CD4-positive, alpha-beta T cell treated with Interleukin-4 for 4 hours (primary cell): ENCODE measurements around the gene SRRD.
"Not testable (repeated sequence)": the region's sequence is repeated elsewhere in the genome, so short reads cannot be mapped to it uniquely, and the experiment has no call there.

Experiments
- DNase-seq: peaks from one replicate; pipeline ENCODE4 v3.0.0-alpha.2; 2020

SRRD gene, protein sequence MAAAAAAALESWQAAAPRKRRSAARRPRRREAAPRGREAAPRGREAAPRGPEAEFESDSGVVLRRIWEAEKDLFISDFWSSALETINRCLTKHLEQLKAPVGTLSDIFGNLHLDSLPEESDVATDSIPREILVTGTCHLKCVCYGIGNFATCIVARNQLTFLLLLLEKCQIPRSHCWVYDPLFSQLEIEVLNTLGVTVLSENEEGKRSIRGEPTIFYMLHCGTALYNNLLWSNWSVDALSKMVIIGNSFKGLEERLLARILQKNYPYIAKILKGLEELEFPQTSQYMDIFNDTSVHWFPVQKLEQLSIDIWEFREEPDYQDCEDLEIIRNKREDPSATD

DNA sequence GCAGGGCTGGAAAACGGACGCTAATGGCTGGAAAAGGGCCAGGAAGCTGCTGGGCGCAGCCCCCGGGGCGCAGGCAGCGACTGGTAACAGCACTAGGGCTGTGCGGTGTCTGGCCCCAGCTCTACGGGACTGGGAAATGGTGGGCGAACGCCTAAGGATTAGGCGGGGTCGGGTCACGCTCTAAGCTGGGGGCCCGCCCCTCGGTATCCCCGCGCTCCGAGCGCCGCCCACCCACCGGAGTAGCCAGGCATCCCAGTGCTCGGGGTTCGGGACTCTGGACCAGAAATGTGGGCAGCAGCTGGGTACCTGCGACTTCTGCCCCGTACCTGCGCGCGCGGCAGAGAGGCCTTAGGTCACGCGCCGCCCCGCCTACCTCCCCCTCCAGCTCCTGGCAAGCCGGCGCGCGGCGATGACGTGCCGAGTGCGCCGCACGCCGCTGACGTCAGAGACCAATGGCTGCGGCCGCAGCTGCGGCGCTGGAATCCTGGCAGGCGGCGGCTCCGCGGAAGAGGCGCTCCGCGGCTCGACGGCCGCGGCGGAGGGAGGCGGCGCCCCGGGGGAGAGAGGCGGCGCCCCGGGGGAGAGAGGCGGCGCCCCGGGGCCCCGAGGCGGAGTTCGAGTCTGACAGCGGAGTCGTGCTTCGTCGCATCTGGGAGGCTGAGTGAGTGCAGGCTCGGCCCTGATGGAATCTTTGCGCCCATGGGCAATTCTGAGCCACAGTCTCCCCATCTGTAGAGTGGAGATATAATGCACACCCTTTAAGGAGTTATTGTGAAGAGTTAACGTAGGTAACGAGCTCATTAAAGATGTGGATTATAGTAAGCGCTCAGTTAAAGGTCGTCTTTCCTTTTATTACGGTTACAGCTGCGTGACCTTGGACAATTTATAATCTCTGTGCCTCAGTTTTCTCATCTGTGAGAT lies at the start of gene SRRD, which contains the start of gene HPS4:
Gene SRRD, plus strand, starts transcription at position 439 of the 921 bp plus-strand sequence. Its CDS starts 14 bp downstream, at position 453.
Gene HPS4, minus strand, starts transcription at position 345 of the 921 bp plus-strand sequence. CDS start 2,021 bp downstream, outside the sequence.
- DNase-seq: peak; percentile 90

DNA sequence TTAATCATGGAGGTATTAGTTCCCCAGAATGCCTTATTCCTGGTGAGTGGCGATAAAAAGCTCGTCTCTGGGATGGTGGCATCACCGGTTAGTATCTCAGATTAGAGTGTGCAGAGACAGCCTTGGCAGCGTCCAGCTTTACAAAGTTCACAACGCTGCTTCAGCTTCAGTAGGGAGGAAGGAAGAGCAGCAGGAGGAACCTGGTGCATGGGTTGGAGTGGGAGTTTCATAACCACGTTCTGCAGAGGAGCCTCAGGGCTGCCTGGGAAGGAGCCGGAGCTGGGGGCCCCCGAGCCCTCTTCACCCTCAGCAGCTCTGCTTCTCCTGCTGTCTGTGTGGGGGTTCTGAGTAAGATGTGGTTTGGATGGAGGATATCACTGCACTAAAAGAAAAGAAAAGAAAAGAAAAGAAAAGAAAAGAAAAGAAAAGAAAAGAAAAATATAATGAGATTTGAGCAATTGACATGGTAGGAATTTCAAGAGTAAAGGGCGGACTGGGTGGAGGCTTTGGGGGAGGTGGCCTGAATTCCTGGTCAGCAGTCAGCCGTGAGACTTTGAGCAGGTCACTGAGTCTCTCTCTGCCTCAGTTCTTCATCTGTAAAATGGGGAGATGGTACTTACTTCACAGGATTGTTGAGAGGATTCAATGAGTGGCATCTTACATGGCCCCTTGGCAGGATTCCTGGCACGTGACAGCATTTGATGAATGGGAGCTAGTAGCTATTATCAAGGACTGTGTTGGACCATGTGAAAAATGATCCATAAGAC lies 48.2 kb upstream of the SRRD start:
- DNase-seq: no peak

DNA sequence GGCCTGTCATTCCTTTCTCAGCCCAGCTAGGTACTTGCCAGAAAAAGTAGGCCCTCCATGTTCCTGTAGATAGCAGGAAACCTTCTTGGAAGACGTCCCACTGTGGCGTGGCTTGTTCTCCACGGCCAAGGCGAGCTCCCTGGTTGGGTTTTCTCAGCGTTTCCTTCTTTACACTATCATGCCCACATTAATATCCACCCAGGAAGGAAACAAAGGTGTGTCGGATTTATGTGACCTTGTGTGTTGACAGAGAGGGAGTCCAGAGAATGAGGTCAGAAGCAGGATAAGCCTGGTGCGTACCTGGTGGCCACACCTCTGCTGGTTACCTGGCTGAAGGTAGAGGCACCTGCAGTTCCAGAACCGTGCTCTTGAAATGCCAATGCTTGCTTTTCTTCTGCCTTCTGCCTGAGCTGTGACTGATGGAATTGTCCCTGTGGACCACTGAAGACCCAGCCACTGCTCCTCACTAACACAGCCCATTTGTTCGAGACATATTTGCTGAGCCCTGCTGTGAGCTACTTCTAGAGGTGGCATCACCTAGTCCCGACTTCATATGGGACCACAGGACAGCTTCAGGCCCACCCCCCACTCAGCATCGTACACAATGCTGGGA lies 46.7 kb upstream of the SRRD start:
- no peak for DNase-seq

DNA sequence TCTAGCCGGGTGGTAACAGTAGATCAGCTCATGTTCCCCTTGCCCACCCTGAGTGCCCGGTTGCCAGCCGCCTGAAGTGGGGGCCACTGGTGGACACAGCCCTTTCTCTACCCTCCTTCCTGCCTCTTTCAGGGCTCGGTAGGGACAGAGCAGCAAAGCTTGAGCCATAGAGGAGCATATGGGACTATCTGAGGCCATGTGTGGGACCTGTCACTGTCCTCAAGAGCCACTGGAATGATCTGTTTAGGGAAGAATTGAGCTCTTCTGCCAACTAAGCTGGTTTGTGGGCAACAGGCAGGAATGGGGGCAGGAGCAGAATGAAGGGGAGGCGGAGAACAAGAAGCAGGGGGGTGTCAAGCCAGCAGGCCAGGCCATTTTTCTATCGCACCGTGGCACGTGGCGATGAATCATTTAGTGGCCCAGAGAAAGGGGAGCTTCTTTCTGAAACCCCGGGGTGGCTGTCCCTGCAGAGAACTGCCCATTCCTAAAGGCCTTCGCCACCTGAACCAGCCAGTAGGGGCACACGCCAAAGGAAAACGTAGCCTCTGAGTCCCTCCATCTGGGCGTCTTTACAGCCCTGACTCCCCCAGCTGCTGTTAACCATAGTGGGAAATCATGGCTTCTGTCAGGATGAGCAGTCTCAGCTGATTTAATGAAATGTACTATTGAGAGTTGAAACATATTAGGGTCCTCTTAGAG lies 45.8 kb upstream of the SRRD start:
- DNase-seq: no peak

DNA sequence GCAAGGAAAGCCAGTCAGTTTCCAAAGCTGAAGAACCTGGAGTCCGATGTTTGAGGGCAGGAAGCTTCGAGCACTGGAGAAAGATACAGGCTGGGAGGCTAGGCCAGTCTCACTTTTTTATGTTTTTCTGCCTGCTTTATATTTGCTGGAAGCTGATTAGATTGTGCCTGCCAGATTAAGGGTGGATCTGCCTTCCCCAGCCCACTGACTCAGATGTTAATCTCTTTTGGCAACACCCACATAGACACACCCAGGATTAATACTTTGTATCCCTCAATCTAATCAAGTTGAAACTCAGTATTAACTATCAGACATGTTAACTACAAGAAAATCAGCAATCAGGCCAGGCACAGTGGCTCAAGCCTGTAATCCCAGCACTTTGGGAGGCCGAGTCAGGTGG lies 44.9 kb upstream of the SRRD start:
- not testable (repeated sequence) for DNase-seq

DNA sequence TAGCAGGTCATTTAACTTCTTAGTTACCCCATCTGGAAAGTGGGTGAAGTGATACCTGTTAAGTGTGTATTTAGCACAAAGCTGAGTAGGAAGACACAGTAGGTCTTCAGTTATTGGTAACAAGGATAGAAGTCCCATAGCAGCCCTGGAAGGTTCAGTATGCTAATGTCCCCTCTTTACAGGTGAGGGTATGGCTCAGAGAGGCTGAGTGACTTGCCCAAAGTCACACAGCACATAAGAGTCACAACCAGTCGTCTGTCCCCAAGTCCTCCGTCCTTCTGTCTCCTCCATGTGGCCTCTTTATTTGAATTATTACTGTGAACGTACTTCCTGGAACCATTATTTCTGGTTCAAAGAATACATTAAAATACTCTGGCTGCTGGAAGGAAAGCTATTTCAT lies 44.1 kb upstream of the SRRD start:
- DNase-seq: no peak

DNA sequence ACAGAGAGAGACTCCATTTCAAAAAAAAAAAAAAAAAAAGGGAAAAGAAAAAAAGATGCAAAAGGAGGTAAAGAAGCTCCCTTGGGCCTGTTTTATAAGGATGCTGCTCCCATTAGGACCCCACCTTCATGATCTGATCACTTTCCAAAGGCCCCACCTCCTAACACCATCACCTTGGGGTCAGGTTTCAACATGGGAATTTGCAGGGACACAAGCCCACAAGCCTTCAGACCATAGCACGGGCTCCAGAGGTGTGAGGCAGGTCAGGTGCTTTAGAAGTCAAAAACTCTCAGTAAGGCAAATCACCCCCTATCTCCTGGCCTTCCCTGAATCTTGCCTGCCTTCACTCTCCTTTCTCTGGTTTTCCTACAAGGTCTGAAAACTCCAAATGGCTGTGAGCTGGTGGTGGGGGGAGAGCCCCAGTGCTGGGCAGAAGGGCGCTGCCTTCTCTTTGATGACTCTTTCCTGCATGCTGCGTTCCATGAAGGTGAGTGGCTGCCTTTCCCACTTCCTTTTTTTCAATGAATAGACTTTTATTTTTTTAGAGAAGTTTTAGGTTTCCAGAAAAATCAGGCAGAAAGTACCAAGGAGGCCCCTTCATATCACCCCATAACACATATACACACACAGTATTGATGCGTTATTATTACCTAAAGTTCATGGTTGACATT lies 41.5 kb upstream of the SRRD start:
- DNase-seq: no peak

DNA sequence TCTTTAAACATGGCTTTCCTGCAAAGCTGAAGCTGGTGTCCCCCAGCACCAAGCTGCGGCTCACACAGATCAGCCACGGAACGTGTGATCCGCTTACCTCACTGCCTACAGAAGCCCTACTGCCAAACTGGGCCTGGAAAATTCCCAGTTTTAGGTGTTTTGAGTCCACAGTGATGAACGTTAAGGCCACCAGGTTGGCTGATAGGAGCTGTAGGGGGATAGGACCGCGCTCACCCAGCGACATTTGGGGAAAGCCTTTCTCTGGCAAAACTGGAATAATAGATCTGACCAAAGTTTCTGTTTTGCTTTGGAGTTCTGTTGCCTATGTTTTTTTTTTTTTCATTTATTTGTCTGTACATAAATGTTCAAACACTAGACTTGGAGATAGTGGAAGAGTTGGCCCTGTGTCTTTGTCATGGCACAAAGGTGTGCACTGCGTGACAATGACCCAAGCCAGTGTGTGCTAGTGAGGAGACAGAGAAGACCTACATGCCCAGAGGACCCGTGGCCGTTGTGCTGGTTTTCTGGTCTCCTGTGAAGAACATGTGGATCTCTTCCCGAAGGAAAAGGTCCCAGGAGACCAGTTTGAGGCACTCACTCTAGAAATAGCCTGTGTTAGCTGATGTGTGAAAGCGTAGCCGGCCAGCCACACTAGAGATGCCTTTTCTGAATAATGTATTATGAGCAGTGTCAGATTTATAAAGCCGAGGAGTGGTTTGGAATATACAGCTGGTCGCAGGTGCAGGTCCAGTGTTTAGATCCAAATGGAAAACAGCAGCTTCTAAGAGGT lies 39.6 kb upstream of the SRRD start:
- DNase-seq: no peak

DNA sequence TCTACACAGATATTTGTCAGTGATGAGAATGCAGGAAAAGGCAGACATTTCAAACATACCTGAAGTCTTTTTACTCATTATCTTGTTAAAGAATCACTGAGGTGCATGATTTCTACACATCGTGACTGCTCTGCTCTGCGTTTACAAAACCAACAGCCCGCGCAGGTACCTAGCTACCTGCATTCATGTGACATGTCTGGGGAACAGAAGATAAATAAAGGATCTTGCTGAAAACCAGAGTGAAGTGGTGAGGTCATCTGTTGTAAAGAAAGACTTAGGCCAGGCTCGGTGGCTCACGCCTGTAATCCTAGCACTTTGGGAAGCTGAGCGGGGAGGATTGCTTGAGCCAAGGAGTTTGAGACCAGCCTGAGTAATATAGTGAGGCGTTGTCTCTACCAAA lies 38.9 kb upstream of the SRRD start:
- no peak for DNase-seq

DNA sequence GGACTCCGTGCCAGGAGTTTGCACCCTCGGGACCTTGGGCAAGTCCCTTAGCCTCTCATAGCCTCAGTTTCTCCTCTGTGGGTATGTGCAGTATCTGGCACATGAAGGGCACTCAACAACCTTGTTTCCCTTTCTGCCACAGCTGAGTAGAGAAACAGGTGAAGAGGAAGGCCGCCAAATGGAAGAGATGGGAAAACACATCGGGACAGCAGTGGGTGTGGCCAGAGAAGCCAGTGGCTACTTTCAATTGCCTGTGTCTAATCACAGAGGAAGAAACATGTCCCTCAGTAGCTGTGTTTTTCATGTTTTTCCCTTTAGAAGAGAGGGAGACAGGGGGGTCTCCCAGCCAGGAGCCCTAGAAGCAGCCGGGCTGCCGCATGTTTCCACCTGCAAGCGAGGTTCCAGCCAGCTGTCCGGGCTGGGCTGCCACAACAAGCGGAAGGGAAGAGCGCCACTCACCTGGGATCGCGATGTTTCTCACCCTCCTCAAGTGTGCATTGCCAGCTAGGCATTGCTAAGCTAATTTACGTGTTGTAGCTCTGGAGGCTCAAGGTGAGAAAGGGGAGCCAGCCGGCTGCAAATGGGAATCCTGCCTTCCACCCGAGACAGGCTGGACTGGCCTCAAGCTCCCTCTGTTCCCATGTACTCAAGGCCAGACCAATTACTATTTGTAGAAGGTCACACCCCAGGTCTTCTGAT lies 38.0 kb upstream of the SRRD start:
- DNase-seq: no peak

DNA sequence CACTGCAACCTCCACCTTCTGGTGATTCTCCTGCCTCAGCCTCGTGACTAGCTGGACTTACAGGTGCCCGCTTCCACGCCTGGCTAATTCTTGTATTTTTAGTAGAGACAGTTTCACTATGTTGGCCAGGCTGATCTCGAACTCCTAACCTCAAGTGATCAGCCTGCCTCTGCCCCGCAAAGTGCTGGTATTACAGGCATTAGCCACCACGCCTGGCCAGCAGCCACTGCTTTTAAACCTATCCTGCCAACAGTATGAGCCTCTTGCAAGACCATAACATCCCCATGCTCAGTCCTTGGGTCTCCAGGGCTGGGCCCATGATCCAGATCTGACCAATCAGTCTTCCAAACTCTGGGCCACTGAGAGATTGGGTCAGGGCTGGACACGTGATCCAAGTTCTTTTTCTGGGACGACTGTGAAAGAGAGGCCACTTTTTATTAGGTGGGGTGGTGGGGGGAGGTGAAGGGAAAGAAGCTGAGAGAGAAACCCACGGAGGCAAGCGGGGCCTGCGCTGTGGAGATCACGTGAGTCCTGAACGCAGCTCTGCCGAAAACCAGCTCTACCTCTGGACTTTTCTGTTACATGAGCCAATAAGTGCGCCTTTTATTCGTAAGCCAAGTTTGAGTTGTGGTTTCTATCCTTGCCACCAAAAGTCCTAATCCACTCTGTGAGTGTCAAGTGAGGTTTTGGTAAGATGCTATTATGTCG lies 36.7 kb upstream of the SRRD start:
- DNase-seq: no peak

DNA sequence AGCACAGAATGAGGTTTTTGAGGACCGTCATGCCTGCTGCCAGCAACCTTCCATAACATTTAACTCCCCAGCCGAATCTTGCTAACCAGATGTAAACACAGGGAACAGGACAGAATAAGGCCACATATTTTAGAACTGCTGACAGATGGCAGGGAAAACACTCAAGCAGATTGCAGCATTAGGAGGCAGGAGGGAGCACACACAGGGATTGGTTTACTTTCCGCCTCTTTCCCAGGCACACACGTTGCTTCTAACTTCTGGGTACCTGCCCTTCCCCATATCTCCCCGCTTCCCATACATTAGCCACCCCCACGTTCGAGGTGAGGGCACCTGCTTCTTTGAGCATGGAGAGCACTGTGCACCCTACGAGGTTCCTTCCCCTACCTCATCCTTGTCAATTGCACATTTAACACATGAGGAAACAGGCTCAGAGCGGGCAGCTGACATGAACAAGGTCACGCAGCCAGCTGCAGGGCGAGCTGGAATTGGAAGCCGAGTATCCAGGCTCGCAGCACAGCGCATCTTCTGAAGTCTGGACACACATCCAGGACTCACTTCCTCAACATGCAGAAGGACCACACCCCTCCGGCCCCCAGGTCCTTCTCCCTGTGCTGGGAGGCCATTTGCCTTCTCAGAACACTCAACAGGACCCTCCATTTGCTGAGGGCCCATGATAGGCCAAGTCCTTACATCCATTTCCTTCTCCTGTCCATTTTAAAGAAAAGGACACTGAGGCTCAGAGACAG lies 35.9 kb upstream of the SRRD start:
- no peak for DNase-seq

DNA sequence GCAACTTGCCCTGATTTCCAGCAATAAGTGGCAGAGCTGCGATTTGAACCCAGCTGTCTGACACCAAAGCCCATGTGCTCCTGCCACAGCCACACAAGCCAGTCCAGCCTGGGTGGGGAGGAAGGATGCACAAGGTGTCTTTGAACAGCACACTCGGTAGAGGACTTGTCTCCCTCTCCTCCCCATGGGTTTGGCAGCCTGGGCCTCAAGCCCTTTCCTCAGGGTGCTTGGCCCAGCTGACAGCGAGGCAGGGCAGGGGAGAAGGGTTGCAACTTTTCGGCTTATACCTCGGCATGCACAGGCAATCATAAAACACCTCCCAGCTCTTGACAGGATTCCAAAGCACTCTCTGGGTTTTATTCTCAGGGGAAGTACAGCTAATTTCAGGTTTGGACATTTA lies 35.3 kb upstream of the SRRD start:
- no peak for DNase-seq

DNA sequence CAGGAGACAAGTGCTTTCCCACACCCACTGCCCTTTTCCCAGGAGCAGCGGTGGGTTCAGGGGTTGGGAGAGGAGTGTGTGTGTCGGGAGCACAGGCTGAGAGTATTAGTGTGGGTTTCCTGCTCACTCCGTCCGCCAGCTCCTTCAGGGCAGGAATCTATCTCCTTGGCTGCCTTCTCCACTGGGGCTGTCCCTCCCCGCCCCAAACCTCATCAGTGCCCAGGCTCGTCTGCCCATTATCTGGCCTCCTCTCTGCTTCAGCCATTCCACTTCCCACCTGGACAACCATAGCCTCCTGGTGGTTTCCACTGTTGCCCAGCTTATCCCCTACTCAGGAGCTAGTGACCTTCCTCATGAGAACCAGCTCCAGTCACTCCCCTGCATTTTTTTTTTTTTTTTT lies 34.7 kb upstream of the SRRD start:
- no peak for DNase-seq

DNA sequence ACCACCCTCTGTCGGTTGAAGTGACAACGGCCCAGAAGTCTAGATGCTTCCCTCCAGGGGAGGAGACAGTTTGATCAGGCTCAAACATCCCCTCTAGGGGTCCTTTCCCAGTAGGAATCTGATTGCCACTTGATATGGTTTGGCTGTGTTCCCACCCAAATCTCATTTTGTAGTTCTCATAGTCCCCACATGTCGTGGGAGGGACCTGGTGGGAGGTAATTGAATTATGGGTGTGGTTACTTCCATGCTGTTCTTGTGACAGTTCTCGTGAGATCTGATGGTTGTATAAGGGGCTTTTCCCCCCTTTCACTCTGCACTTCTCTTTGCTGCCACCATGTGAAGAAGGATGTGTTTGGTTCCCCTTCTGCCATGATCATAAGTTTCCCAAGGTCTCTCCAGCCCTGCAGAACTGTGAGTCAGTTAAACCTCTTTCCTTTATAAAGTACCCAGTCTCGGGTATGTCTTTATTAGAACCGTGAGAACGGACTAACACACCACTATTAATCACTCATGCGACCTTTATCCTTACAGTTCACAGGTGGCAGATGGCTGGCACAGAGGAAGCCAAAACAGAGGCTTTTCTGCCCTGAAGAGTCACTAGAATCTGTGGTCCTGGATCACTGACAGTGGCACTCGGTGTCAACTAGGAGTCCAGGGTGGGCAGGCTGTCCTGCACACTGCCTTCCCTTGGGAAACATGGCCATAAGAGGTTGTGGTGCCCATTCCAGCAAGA lies 33.1 kb upstream of the SRRD start:
- DNase-seq: no peak

DNA sequence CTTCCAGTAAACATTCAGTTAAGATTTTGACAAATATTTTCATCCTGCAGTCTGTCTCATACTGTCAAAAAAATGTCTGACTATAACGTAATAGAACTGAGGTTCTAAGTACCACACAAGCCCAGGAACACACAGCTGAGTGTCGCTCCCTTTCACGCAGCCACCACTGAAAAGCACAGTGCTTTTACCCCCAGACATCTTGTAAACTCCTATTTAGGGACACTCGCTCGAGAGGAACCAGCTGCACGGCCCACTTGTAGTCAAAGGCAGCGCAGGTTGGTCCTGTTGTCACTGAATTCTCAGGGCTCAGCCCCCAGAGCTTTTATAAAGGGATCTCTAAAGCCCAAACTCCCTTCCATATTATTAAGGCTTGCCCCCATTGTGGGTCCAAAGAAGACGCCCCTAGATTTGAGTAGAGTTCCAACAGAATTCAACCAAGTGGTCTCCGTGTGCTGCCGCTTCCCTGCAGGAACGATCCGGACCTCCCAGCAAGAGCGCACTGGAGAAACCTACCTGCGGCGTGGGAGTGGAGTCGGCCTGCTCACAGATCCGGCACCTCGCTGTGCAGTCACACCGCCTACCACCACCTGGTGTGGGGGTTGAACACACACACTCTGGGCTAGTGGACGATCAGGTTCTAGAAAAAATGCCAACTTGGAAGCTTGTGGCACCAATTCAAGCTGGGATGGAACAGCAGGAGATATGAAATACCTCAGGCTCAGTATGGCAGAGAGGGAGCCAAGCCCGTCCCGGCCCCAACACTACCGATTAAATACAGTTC lies 31.3 kb upstream of the SRRD start:
- no peak for DNase-seq

DNA sequence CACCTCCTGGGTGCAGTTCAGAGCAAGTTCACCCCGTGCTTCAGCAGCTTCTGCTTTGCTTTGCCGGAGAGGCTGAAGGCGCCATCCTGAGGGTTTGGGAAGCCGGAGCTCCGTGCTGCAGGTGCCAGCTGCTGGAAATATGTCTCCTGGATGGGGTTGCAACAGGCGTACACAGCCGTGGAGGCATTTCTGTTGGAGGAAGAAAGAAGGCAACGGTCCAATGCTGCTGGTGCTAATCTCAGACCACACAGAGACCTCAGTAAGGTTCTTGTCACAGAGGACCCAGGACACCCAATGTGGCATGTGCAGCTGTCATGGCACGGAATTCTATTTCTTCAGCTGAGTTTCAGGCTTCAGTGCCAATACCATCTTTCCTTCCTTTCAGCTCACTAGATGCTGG lies 30.5 kb upstream of the SRRD start:
- no peak for DNase-seq
